HG03196 (cell line): ENCODE data around the gene CD55.
"Not testable (repeated sequence)": the region's sequence is repeated elsewhere in the genome, so short reads cannot be mapped to it uniquely, and the experiment has no call there.

ENCODE experiments used
- ATAC-seq: cut with Tn5 transposase; IDR thresholded peaks from one replicate; pipeline ENCODE4 v1.9.1; 2021; ENCODE audit not compliant: unreplicated experiment

Gene CD55

GRCh38 chr1:207304710-207305488 is 16.6 kb upstream of the CD55 start:
- ATAC-seq, result no peak

- ATAC-seq, result no peak
Observed at GRCh38 chr1:207305489-207305873, 16.0 kb upstream of the CD55 start.

GRCh38 chr1:207306023-207306422 is 15.5 kb upstream of the CD55 start:
- no peak for ATAC-seq

DNA sequence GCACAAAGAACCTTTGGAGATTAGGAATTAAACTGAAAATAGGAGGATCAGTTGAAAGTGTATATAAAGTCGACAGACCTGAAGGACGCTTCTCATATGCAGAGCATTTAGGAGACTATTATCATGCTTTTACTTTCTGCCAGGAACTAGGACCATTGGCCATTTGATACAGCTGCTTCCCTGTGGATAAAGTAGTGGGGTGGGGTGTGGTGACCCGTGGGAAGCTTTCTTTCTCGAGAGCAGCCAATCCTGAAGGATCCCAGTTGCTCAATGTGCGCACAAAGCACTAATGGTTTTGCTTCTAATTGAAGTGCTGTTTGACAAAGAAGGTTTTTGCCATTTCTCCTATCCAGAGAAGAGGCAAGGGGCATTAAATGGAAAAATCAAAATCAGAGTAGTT is 14.9 kb upstream of the CD55 start:
- no peak for ATAC-seq

DNA sequence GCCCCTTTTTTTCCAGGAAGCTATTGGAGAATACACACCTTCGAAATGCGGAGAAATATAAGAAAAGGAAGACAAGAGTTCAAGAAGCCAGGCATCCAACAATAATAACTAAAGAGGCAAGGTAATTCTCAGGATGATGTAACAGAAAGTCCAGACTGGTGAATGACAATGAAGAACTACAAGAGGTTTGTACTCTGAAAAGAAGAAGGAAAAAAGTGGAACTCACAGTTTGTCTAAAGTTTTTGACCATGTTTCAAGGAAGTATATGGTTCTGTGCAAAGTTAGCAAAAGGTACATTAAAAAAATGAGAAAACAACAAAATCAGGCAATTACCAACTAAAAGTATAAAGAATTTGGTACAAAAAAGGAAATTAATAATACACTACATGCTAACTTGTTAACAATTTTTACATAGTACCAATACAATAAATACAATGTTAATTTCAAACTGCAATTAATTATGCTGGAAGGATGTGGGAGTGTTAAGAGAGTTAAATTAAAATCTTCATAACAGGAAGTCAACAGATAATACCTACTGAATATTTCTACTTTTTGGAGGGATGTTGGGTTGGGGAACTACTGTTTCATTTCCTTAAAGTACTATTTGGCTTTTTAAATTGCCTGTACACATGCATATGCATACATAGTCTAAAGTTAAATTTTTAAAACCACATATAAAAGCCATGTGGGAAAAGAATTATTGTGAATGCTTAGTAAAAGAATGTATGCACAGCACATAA is 12.9 kb upstream of the CD55 start:
- ATAC-seq, result no peak

DNA sequence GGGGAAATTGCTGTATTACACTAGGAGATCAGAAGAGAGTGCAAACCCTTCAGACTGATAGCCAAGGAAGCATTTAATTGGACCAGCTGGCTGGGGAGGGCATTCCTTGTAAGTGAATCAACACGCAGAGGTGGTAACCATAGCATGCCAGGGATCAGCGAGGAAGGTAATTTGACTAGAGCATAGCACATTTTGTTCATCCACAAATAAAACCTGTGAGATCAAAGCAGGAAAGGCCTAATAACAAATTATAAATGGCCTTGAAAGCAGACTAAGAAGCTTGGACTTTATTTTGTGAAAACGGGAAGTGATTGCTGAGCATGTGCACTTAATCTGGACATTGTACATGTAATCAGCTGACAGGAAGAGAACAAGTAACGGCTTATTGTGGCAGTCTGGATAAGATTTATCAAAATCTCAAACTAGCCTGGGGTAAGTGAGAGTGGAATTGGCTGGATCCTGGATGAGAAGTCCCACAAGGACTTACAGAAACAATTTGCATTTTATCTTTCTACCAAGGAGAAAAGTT is 11.7 kb upstream of the CD55 start:
- no peak for ATAC-seq

GRCh38 chr1:207311888-207312603 is 9.4 kb upstream of the CD55 start:
- no peak for ATAC-seq

- no peak for ATAC-seq
Observed at GRCh38 chr1:207312604-207312920, 8.9 kb upstream of the CD55 start.

DNA sequence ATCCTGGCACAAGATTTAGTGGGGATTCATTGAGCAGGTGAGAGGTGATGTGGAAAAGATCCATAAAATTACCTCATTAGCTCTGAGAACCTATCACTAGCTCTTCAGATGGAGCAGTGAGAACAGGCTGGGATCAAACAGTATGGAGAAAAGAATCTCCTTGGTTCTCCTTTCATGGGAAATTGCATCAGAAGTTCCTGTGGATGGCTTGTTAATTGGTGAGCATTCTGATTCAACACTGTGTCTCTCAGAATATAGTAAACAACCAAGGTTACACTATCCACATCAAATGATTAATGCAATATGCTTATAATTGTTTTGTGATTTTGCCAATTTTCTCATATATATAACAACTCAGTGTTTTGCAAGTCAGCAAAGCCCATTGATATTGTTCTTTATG is 8.3 kb upstream of the CD55 start:
- no peak for ATAC-seq

- ATAC-seq, result no peak
Observed at GRCh38 chr1:207314816-207315215, 6.7 kb upstream of the CD55 start.

DNA sequence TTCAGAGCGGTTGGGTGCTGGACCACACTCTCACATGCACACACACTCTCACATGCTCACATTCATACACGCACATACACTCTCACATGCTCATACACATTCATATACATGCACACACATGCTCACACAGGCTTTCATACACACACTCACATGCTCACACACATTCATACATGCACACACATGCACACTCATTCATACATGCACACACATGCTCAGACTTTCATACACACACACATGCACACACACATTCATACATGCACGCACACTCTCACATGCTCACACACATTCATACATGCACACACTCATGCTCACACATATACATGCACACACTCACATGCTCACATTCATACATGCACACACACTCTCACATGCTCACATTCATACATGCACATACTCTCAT is 6.0 kb upstream of the CD55 start:
- ATAC-seq, result no peak

- ATAC-seq, result no peak
Observed at GRCh38 chr1:207316141-207316540, 5.3 kb upstream of the CD55 start.

DNA sequence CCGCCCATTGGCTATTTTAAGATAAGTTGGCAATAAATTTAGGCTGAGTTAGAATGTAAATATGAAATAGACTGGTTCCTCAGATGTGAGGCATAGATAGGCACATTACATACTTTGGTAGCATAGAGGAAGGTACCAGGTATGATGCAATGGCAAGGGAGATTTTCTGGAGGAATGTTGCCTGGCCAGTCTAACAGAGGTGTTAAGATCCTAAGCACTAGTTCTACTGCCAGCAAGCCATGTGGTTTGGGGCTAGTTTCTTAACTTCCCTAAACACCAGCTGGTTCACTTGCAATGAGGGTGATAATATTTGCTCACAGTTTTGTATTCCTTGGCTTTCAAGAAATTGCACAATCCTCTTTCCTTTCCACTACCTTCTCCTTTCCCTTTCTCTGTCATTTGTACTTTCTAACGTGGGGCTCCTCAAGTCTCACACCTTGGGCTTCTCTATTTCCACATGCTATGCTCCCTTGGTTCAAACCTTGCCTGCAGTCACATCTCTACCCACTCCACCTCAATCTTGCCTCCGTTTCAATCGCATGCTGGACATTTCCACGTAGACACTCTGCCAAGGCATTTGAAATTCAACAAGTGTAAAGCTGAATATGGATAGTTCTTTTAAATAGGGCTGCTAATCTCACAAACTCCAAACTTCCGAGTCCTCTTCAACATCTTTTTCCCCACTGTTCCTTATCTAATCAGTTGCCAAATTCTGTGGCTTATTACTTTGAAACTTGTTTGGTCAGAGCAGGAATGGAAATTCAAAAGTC is 4.7 kb upstream of the CD55 start:
- ATAC-seq, result no peak

- no peak for ATAC-seq
Observed at GRCh38 chr1:207317561-207317960, 3.9 kb upstream of the CD55 start.

DNA sequence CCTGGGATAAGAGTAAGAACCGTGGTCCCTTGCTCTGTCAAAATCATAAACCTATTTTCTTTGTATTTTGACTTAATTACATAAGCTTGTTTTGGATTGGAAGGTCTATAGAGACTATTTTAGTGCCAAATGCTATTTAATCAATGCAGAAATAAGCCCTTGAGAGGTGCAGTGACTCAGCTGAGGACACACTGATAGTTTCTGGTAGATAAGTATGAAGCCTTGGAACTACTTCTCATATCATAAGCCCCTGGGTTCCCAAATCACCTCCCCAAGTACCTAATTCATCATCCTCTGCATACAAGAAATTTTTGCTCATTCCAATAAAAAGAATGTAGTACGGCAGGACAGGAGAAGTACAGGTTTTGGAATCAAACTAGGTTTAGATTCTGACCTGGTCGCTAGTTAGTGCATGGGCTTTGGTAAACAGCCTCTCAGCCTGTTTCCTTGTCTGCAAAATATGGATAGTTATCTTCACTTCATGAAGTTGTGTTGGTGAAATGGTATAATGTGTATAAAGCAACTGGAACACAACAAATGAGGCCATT is 3.3 kb upstream of the CD55 start:
- no peak for ATAC-seq

GRCh38 chr1:207319199-207319598 is 2.3 kb upstream of the CD55 start:
- ATAC-seq, result no peak

GRCh38 chr1:207320105-207320504 is 1.4 kb upstream of the CD55 start:
- not testable (repeated sequence) for ATAC-seq

- ATAC-seq, result no peak
Observed at GRCh38 chr1:207321790-207322645, 540 bp downstream of the CD55 start.

DNA sequence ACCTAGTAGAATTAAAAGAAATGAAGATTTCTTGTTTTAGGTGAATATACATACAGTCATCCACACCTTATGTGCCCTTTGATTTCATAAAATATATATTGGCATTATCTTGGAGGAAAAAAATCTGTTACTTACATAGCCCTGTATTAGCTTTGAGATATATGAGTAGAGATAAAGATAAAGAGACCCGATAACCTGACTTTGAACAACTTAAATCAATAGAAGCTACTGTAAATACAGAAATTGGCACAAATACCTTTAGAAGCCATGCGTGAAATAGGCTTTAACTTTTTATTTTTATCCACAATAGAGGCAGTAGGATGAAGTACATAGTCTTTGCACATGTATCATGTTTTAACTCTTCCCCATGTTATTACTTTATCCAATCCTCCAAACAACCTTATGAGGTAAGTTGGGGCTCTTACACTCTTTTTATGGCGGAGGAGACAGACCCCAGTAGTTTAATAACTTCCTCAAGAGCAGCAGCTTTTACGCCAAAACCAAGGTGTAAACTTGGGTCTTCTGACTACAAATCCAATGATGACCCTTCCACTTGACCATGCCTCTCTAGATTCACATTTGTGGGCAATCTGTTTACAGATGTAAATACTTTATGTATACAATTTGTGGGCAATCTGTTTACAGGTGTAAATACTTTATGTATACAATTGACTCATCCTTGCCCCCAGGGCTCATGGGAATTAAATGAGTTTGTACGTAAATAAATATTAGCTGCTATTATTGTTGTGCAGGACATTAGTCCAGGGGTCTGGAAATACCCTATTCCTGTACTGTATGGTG is 2.1 kb downstream of the CD55 start:
- no peak for ATAC-seq
